ENCODE results near the gene TVP23C.

- no peak for TF ChIP-seq CTCF (IDR thresholded peaks at IDR 0.05)
- TF ChIP-seq ZFX (IDR thresholded peaks at IDR 0.05; ENCODE audit: borderline replicate concordance), result no peak
Measured at GRCh38 chr17:15501282-15501681, 62.0 kb downstream of the TVP23C start.

All from 22Rv1 (cell line).